GM11168 (cell line): ENCODE measurements around the gene ACYP2.
"Not testable (repeated sequence)": the region's sequence is repeated elsewhere in the genome, so short reads cannot be mapped to it uniquely, and the experiment has no call there.

Source experiments
- in situ Hi-C: fragments of 300-500 bp; cut with MboI; formaldehyde crosslinking; loops from one replicate; pipeline ENCODE4 v1.12.0; 2022; ENCODE audit warnings: low sequenced_read_pairs; ENCODE audit not compliant: unreplicated experiment

The ACYP2 gene

DNA sequence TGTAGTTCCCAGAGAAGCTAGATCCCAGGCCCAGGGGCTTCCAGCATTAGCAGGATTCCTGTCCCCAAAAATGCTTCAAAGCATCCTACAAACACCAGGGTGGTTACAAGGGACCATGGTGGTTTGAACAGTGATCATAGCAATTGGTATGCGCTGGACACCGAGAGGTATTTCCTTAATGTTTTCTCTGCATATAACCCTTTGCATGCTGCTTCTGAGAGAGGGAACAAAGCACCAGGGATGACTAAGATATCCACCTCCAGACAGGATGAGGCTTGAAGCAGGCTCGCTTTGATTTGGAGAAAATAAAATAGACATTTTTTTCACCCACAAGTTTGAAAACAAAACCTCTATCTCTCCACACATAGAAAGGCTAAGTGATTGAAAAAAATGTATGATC lies 191.1 kb downstream of the ACYP2 start:
- in situ Hi-C loops: no loop called here

DNA sequence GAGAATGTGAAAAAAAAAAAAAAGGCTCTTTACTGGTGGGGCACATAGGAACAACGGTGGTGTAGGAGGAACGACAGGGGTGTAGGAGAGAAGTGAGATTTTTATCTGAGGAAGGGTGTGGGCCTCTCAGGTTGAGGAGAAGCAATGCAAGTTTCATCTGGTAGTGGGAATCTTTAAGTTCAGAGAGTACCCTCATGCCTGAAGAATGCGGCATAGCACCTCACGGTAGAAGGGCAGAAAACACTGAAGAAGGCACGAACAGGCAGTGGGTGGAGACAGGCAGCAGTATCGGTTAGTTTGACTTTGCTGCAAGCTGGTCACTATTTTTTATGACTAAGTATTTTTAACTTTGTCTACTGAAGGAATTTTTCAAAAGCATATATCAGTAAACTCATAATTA lies 192.8 kb downstream of the ACYP2 start:
- in situ Hi-C loops: no loop called here

DNA sequence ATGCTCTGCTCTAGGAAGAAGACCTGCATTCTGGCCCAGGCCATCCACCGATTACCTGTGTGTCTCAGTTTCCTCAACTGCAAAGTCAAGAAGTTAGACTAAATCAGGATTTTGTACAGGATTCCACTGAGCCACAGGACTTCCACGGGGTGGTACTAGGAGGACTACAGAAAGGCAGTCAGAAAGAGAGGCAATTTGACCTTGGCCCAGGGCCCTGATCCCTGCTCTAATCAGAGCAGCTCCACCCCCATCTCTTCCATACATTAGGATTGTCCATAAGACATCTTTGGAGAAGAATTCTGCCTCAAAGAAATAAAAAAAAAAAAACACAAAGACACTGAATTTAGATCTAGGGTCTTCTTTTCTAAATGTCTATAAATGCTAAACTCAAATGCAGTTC lies 193.4 kb downstream of the ACYP2 start:
- in situ Hi-C loops: no loop called here

DNA sequence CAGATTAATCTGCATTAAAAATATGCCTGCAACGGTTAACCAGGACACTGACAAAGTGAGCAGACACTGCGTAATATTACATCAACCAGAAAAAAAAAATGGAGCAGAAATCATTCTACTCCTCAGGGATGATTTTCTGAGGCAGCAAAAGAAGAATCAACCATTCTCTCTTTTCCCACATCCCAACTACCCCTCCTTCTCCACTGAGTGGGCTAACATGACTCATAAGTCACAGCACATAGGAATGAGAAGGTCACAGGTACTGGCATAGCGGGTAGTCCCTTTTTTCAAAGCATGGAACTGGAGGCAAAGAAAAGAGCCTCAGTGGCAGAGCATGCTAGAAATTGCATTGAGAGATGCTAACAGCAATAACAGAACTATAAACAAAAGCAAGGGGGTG lies 194.9 kb downstream of the ACYP2 start:
- in situ Hi-C loops: no loop called here

DNA sequence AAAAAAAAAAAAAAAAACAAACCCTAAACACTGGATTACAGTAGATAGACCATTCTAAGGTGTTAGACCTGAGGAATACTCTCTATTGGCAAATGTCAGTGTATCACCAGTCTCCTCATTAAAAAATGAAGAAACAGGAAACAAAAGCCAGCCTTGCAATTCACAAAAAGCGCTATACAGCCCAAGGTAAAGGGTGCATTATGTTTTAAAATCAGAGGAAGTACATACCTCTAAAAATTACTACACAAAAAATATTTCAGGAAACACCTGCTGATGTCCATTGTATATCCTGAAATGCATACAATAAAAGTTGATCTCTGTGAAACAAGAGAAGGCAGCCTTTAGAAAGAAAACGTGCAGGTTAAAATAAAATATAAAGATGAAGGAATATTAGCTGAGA lies 195.5 kb downstream of the ACYP2 start:
- in situ Hi-C loops: no loop called here

DNA sequence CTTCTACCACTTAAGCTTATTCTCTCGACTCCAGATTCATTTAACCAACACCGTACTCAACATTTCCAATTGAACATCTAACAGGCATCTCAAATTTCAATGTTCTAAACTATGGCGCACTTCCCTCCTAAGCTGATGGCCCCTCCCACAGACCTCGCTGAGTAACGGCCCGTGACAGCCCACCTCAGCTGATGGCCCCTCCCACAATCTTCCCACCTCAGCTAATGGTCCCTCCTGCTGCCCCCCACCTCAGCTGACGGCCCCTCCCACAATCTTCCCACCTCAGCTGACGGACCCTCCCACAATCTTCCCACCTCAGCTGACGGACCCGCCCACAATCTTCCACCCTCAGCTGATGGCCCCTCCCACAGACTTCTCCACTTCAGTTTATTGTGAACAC lies 197.7 kb downstream of the ACYP2 start:
- in situ Hi-C loops: no loop called here

DNA sequence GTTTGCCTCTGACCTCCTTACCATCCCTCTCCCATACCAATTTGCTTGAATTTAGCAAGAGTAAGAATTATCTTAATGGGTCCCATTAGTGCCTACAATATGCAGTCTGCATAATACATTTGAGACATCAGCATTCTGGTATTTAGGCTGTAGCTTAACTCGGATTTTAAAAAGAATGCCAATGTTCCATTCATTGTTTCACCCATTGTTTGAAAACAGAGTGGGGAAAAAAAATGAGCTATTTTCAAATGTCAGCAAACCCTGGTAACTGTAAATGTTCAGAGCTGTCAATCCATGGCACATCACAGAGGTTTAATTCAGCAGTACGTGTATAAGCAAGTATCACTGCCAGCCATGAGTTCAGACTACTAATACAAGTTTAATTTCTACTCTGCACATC lies 202.6 kb downstream of the ACYP2 start:
- in situ Hi-C loops: no loop called here

DNA sequence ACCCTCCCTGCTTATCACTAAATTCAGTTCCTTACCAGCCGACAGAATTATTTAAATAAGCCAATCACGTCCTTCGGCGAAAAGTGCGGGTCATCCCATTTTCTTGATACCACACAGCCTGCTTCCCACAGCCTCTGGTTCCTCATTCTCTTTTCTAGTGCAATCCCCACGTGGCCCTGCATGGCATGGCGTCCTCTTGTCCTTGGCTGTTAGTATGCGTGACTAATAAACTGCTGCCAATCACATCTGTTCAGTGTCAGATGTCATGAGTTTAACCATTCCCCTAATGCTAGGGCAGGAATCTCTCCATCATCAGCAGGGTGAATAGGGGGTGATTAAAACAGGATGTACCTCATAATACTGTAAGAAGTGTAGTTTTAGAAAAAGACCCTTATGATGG lies 203.4 kb downstream of the ACYP2 start:
- in situ Hi-C loops: no loop called here

DNA sequence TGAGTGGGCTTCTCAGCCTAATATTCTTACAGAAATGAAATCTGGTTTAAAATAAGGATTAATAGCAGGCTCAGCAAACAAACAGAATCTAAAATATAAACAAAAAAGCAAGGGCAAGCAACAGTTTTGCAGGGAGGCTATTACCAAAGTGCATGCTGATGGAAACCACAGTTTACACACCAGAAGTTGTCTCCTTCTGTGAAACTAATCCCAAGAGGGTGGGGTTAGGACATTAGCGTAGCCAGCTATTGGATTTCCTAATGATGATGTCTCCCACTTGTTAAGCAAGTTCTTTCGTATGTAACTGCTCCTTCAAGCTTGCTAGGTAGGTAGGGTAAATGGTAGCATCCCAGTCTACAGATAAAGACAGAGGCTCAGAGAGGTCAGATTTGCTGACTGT lies 205.6 kb downstream of the ACYP2 start:
- in situ Hi-C loops: no loop called here

DNA sequence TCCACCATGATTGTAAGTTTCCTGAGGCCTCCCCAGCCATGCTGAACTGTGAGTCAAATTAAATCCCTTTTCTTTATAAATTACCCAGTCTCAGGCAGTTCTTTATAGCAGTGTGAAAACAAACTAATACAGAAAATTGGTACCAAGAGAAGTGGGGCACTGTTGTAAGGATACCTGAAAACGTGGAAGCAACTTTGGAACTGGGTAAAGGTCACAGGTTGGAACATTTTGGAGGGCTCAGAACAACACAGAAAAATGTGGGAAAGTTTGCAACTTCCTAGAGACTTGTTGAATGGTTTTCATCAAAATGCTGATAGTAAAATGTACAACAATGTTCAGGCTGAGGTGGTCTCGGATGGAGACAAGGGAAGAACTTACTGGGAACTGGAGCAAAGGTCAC lies 209.1 kb downstream of the ACYP2 start:
- in situ Hi-C loops: not testable (repeated sequence)

DNA sequence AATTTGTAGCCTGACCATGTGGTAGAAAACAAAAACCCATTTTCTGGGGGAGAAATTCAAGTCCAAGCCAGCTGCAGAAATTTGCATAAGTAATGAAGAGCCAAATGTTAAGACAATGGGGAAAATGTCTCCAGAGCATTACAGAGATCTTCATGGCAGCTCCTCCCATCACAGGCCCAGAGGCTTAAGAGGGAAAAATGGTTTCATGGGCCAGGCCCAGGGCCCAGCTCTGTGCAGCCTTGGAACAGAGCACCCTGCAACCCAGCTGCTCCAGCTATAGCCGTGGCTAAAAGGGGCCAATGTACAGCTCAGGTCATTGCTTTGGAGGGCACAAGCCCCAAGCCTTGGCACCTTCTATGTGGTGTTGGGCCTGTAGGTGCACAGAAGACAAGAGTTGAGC lies 209.7 kb downstream of the ACYP2 start:
- in situ Hi-C loops: no loop called here

DNA sequence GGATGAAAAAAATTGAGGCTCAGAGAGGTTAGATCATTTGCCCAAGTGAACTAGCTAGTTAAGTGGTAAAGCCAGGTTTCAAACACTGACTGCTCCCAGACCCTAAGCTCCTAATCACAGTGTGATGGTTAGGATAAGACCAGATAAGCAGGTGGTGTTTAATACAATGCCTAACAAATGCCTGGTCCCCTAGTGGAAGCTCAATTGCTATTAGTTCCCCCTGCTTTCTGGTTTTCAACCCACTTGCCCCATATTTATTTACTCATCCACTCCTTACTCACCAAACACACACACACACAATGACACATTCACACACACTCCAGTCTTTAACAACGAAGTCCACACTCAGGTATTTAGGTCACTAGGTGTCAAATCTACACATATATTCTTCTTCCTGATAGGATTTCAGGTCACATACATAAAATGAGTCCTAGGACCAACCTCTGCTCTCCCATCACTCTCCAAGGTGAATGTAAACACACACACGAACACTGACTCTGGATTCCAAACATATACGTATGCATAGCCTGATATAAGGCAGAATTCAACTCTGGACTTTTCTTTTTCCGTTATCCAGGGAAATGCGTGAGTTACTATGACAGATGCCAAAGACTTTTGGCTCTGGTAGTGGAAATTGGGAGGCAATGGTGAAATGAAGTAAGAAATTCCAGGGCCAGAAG lies 214.2 kb downstream of the ACYP2 start:
- in situ Hi-C loops: no loop called here

DNA sequence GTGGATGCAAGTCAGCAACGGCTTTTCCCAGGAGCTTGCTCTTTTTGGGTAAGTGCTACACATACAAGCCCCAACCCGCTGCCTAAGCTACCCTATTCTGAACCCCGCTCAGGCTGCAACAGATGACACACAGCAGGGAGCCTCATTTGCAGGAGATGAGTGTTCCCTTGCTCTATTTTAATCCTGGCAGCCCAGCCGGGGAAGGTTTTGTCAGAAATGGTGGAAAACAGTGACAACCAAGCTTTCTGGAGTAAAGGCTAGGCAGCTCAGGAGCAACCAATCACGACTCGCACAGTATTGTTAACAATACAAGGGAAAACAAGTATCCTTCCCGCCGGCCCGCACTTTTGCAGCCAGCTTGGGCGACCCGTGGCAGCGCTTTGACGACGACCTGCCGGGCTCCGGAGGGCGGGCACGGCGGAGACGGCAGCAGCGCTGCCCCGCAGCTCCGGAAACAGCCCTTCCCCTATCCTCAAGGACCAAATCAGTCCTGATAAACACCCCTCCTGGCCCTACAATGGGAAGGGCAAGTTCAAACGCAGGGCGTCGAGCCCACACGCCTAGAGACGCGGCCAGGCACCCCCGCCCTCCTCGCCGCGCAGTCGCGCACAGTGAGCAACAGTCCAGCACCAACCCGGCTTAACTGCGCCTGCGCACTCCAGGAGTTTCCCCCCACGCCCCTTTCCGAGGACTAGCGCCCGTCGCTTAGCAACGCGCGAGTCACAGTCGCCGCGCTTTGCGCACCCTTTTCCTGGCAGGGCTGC lies 214.9 kb downstream of the ACYP2 start:
- in situ Hi-C loops: no loop called here

DNA sequence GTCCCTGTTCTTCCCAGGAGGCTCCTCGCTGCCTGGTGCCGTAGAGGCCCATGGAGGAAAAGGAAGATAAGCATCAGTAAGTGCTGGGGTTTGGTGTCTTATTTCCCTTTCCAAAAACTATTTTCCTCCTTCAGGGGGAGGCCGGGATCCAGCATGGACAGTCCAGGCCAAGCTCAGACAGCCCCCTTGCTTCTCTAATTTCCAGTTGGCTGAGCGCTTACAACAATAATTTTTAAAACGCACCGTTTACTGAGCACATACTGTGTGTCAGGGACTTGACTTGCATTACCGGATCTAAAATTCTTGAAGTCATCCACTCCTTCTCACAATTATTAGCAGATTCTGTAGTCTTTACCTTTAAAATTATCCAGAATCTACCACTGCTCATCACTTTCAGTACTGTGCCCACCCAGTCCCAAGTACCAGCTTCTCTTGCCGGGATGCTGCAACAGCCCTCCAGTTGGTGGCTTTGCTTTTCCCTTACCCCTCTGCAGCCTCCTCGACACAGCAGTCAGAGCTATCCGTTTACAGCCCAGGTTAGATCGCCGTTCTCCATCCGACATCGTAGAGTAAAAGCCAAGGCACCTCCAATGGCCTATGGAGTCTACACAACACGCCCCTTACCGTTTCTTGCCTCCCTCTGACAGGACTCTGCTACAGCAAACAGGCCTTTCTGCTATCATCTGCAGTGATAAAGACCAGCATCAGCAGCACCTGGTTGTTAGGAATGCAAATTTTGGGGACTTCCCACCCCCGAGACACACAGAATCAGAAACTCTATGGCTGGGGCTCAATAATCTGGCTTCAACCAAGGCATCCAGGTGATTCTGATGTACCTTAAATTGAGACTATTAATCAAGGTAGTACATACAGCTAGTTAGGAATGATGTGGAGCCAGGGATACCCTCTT lies 215.8 kb downstream of the ACYP2 start:
- in situ Hi-C loops: no loop called here

DNA sequence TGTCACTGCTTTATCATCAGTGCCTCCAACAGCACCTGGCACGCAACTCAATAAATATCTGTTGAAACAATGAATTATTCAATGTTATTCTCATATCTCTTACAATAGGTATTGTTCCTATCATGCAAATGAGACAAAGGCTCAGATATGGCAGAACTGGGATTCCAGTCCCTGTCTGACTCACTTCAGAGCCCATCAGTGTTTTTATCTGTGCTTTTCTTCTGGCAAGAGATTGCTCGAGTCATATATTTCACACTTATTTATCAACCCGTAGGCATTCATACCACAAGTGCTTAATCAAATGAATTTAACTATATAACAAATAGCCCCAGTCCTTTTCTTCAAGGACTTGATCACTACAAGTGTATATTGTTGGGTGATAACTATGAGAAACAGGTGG lies 217.0 kb downstream of the ACYP2 start:
- in situ Hi-C loops: no loop called here

DNA sequence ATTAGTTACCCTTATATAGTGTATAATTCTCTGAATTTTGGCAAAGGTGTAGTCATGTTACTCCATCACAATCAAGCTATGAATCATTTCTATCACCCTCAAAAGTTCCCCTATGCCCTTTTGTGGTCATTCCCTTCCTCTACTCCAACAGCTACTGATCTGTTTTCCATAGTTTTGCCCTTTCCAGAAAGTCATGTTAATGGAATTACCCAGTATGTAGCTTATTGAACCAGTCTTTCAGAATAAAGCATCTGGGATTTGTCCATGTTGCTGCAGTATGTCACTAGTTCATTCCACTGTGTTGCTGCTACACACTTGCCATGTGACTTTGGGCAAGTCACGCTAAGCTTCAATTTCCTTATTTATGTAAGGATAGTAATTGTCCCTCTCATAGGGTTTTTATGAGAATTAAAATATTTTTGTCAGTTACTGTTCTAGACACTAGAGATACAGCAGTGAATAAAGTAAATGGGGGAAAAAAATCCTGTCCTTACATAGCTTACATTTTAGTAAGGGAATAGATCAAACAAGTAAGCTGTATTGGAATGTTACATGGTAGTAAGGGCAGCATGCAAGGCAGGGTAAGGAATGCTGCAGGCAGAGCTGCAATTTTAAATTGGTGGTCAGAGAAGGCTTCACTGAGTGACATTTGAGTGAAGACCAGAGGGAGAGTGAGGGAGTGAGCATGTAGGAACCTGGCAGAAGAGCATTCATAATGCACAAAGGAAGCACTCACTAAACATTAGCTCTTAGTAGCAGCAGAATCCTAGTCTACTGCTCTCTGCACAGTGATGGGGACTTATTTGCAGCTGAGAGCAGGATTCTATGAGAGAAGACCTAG lies 220.9 kb downstream of the ACYP2 start:
- in situ Hi-C loops: no loop called here

DNA sequence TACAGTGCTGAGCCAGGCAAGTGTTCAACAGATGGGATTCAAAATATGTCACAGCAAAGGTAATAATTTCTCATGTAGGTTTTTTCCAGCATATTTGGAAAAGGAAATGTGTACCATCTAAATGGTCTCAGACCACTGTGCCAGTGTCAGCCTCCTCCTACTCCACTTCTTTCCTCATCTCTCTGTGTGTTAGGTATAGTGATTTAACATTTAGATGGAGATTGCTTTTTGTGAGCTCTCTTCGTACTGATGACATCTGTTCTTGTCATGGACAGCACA lies 221.5 kb downstream of the ACYP2 start:
- in situ Hi-C loops: no loop called here

DNA sequence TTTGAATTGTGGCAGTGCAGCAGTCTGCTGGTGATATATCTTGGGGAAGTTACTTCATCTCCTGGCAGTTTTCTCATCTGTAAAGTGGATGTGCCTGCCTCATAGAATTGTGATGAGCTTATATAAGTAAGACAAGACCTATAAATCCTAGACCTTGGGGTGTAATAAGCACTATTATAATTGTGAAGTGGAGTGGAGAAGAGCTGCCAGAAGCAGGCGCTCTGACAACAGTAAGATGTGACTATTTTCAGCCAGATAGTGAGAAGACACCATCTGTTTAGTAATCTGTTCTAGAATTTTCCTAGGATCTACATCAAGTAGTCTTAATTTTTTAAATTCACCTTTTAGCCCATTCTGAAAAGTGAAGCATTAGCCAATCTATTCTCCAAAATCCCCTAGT lies 226.2 kb downstream of the ACYP2 start:
- in situ Hi-C loops: no loop called here

DNA sequence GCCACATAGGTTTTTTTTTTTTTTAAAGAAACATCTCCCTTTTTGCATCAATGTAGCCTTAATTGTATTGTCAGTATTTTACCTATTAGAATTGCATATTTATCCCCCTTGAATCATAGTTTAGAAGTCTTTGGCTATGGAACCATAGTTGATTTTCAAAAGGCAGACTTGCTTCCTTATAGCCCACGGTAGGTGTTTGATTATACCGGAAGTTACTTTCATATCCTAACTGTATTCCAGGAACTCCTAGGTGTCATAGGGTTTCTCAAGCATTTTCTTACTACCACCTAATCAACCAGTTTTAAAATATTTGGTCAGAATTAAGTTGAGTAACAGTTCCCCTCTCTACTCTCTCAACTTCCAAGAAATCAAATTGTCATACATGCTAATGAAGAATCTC lies 227.2 kb downstream of the ACYP2 start:
- in situ Hi-C loops: no loop called here

DNA sequence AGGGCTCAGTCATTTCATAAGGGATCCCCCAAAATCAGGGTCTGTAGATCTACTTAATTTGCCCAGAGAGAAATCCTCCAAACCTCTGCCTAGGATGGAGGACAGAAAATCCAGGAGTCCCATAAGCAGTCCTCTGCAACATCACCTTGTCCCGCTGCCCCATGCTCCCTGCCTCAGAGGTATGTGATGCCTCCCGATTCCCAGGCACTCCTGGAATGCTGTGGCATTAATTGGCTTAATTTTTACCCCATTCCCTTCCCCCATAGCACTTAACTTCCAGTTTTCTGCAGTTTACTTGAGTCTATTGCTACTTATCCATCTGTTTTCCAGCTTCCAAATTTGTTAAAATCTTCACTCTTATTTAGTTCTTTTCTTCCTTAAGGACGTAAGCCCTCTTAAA lies 232.2 kb downstream of the ACYP2 start:
- in situ Hi-C loops: no loop called here
